Upper lobe of right lung (tissue), 1 donor: ENCODE data around the gene FAM222B. TPM values are rescaled to one million over a fixed set of nuclear protein-coding genes. Genes with fewer than 3 reads are reported as not detected.

ENCODE experiments used
- ATAC-seq: fragments of 200-7000 bp; cut with Tn5 transposase; one replicate; pipeline ENCODE4 v1.9.1; 2020; ENCODE audit warnings: mild to moderate bottlenecking, moderate library complexity
- DNase-seq: peaks from one replicate; pipeline ENCODE4 v3.0.0-alpha.2; 2020
- H3K27ac ChIP-seq: fragments of 200-600 bp; one replicate; pipeline ENCODE4 v1.8.0; 2022
- H3K27me3 ChIP-seq: fragments of 200-600 bp; one replicate; pipeline ENCODE4 v1.8.0; 2022; ENCODE audit warnings: mild to moderate bottlenecking
- H3K36me3 ChIP-seq: fragments of 200-600 bp; one replicate; pipeline ENCODE4 v1.8.0; 2022
- H3K4me1 ChIP-seq: fragments of 200-600 bp; one replicate; pipeline ENCODE4 v1.8.0; 2022
- H3K4me3 ChIP-seq: fragments of 200-600 bp; one replicate; pipeline ENCODE4 v1.8.0; 2022; ENCODE audit warnings: mild to moderate bottlenecking
- H3K9me3 ChIP-seq: fragments of 200-600 bp; one replicate; pipeline ENCODE4 v1.8.0; 2022
- CTCF ChIP-seq: fragments of 200-600 bp; IDR thresholded peaks from one replicate; pipeline ENCODE4 v1.8.0; 2022; ENCODE audit warnings: antibody characterized with exemption
- intact Hi-C: fragments of 100-400 bp; cut with DNase I; formaldehyde crosslinking; loops from one replicate; pipeline ENCODE4 v1.11.0; 2022
- total RNA-seq: library from RNA; stranded (reverse); fragmentation: NEBNext Ultra II Directional; extraction: Animal tissue kit (Norgen Biotek cat#: 25700); gene quantifications from one replicate; pipeline ENCODE4 v1.2.1, GENCODE V29; 2021
- donor health status: DM: no; HTN: yes; CAD: no; lungs with severe emphysema.

The FAM222B gene
- total RNA-seq, 1 donor from 2014 or later = 22.2 TPM

GRCh38 chr17:28865946-28866752 is 23.6 kb upstream of the FAM222B start:
- Histone ChIP-seq H3K36me3 (peaks cover 5% of the 10 kb centered on the region), H3K27me3 (no peaks in the 10 kb centered on the region), H3K4me1 (no peaks in the 10 kb centered on the region), H3K4me3 (no peak overlapping the region), H3K9me3 (no peaks in the 10 kb centered on the region), H3K27ac (no peak overlapping the region)
- DNase-seq = no peak
- intact Hi-C loops = no loop called here
- ATAC-seq = peak; percentile 32
- no peak for TF ChIP-seq CTCF

- TF ChIP-seq CTCF = no peak
- Histone ChIP-seq H3K4me3 (no peak overlapping the region), H3K27ac (no peak overlapping the region), H3K9me3 (no peaks in the 10 kb centered on the region), H3K36me3 (peaks cover 14% of the 10 kb centered on the region), H3K27me3 (no peaks in the 10 kb centered on the region), H3K4me1 (no peaks in the 10 kb centered on the region)
- ATAC-seq (peak; percentile 41), DNase-seq (no peak)
- intact Hi-C loops = no loop called here
Measured at GRCh38 chr17:28864991-28865849, 22.6 kb upstream of the FAM222B start.

- peaks cover 27% of the 10 kb centered on the region for H3K36me3 ChIP-seq
- H3K27ac ChIP-seq = no peak overlapping the region
- DNase-seq (no peak), ATAC-seq (no peak)
- H3K4me1 ChIP-seq = no peaks in the 10 kb centered on the region
- no peak for TF ChIP-seq CTCF
- H3K9me3 ChIP-seq = no peaks in the 10 kb centered on the region
- H3K4me3 ChIP-seq = no peak overlapping the region
- no peaks in the 10 kb centered on the region for H3K27me3 ChIP-seq
- intact Hi-C loops = no loop called here
Measured at GRCh38 chr17:28863953-28864352, 21.4 kb upstream of the FAM222B start.

- DNase-seq = no peak
- Histone ChIP-seq H3K36me3 (peaks cover 40% of the 10 kb centered on the region), H3K9me3 (no peaks in the 10 kb centered on the region), H3K4me3 (no peak overlapping the region), H3K27ac (no peak overlapping the region), H3K27me3 (no peaks in the 10 kb centered on the region), H3K4me1 (no peaks in the 10 kb centered on the region)
- TF ChIP-seq CTCF = no peak
- intact Hi-C loops = no loop called here
- no peak for ATAC-seq
Measured at GRCh38 chr17:28862561-28862960, 20.0 kb upstream of the FAM222B start.

- no peaks in the 10 kb centered on the region for H3K27me3 ChIP-seq
- TF ChIP-seq CTCF = no peak
- no peak overlapping the region for H3K4me3 ChIP-seq
- ATAC-seq (no peak), DNase-seq (no peak)
- no peaks in the 10 kb centered on the region for H3K9me3 ChIP-seq
- H3K4me1 ChIP-seq = no peaks in the 10 kb centered on the region
- no peak overlapping the region for H3K27ac ChIP-seq
- peaks cover 48% of the 10 kb centered on the region for H3K36me3 ChIP-seq
- intact Hi-C loops = no loop called here
Measured at GRCh38 chr17:28861393-28862203, 19.0 kb upstream of the FAM222B start.
